Neural cell (in vitro differentiated cells): ENCODE measurements around the gene NOP9. TPM values are rescaled to one million over a fixed set of nuclear protein-coding genes. Genes with fewer than 3 reads are reported as not detected.

ENCODE experiments used
- H2AFZ ChIP-seq: fragments of 200-600, 300-800 bp; sonication (generic), shearing (Covaris generic); 2 replicates; pipeline ENCODE4 v1.6.0; 2014; ENCODE audit warnings: low read depth, mild to moderate bottlenecking, antibody characterized with exemption, low read length, moderate library complexity
- H3F3A ChIP-seq: fragments of 200-600 bp; shearing (Covaris generic); 2 replicates; pipeline ENCODE4 v1.6.1; 2016; ENCODE audit warnings: mild to moderate bottlenecking, moderate library complexity, mixed read lengths, antibody characterized with exemption, low read length; ENCODE audit not compliant: insufficient read depth, poor library complexity, severe bottlenecking
- H3K27ac ChIP-seq: fragments of 200-600, 300-800 bp; sonication (generic), shearing (Covaris generic); 2 replicates; pipeline ENCODE4 v1.5.1; 2014; ENCODE audit warnings: mild to moderate bottlenecking, low read length, moderate library complexity
- H3K27me3 ChIP-seq: fragments of 300-800, 200-600 bp; sonication (generic), shearing (Covaris generic); 2 replicates; pipeline ENCODE4 v1.6.0; 2014; ENCODE audit warnings: mild to moderate bottlenecking, low read depth, low read length, moderate library complexity; ENCODE audit not compliant: insufficient read depth
- H3K36me3 ChIP-seq: fragments of 300-800, 200-600 bp; sonication (generic), shearing (Covaris generic); 2 replicates; pipeline ENCODE4 v1.5.1; 2014; ENCODE audit warnings: mild to moderate bottlenecking, antibody characterized with exemption, low read length, moderate library complexity; ENCODE audit not compliant: insufficient read depth
- H3K4me2 ChIP-seq: fragments of 300-800, 200-600 bp; sonication (generic), shearing (Covaris generic); 2 replicates; pipeline ENCODE4 v1.6.0; 2014; ENCODE audit warnings: mild to moderate bottlenecking, low read length
- H3K4me3 ChIP-seq: fragments of 300-800, 200-600 bp; sonication (generic), shearing (Covaris generic); 2 replicates; pipeline ENCODE4 v1.5.1; 2014; ENCODE audit warnings: mild to moderate bottlenecking, low read length, moderate library complexity
- H3K79me2 ChIP-seq: fragments of 200-600 bp; shearing (Covaris generic); replicated peaks from 2 replicates; pipeline ENCODE4 v1.6.0; 2014; ENCODE audit warnings: mild to moderate bottlenecking, low read length, moderate library complexity; ENCODE audit not compliant: insufficient read depth
- H3K9ac ChIP-seq: fragments of 300-800, 200-600 bp; sonication (generic), shearing (Covaris generic); 2 replicates; pipeline ENCODE4 v1.6.1; 2016; ENCODE audit warnings: mild to moderate bottlenecking, low read length, mixed read lengths
- H3K9me2 ChIP-seq: fragments of 200-600 bp; shearing (Covaris generic); 2 replicates; pipeline ENCODE4 v1.6.1; 2016; ENCODE audit warnings: mild to moderate bottlenecking, low read length, mixed read lengths; ENCODE audit not compliant: insufficient read depth
- H3K9me3 ChIP-seq: fragments of 200-600, 300-800 bp; sonication (generic), shearing (Covaris generic); 2 replicates; pipeline ENCODE4 v1.6.1; 2016; ENCODE audit warnings: mild to moderate bottlenecking, mixed run types, low read length, moderate library complexity, mixed read lengths
- H4K20me1 ChIP-seq: fragments of 200-600 bp; shearing (Covaris generic); 2 replicates; pipeline ENCODE4 v1.6.1; 2016; ENCODE audit warnings: mild to moderate bottlenecking, mixed run types; ENCODE audit not compliant: insufficient read depth
- CTCF ChIP-seq: fragments of 450-650 bp; IDR thresholded peaks from 2 replicates; pipeline ENCODE4 v1.5.1; 2014; ENCODE audit warnings: antibody characterized with exemption, mild to moderate bottlenecking, moderate library complexity; ENCODE audit not compliant: poor library complexity, severe bottlenecking
- EP300 ChIP-seq: fragments of 450-650 bp; conservative IDR thresholded peaks from 2 replicates; pipeline ENCODE4 v1.6.1; 2014; ENCODE audit warnings: antibody characterized with exemption, mild to moderate bottlenecking, moderate library complexity; ENCODE audit not compliant: poor library complexity, severe bottlenecking
- EZH2 ChIP-seq: fragments of 200-600, 300-800 bp; shearing (Covaris generic), sonication (generic); IDR thresholded peaks from 2 replicates; pipeline ENCODE4 v1.6.1; 2014; ENCODE audit warnings: antibody characterized with exemption, low read length, borderline replicate concordance, mild to moderate bottlenecking; ENCODE audit not compliant: insufficient read depth, poor library complexity, severe bottlenecking
- MXI1 ChIP-seq: fragments of 450-650 bp; conservative IDR thresholded peaks from 2 replicates; pipeline ENCODE4 v1.6.1; 2014; ENCODE audit warnings: antibody characterized with exemption, mild to moderate bottlenecking; ENCODE audit not compliant: poor library complexity, severe bottlenecking
- POLR2AphosphoS5 ChIP-seq: IDR thresholded peaks from 2 replicates; pipeline ENCODE4 v1.6.1; 2012
- RAD21 ChIP-seq: fragments of 450-650 bp; conservative IDR thresholded peaks from 2 replicates; pipeline ENCODE4 v1.6.1; 2014; ENCODE audit warnings: antibody characterized with exemption, mild to moderate bottlenecking, moderate library complexity
- SMC3 ChIP-seq: fragments of 450-650 bp; conservative IDR thresholded peaks from 2 replicates; pipeline ENCODE4 v1.6.1; 2014; ENCODE audit warnings: antibody characterized with exemption, mild to moderate bottlenecking, moderate library complexity; ENCODE audit not compliant: poor library complexity
- TAF1 ChIP-seq: IDR thresholded peaks from 2 replicates; pipeline ENCODE4 v1.6.1; 2012; ENCODE audit warnings: low read depth
- polyA plus RNA-seq: library from polyadenylated mRNA; depleted of rRNA; stranded (reverse); fragments of >200 nt; gene quantifications from 2 replicates; pipeline ENCODE4 v1.2.3, GENCODE V29; 2014
- TF ChIP-seq, protein P1 (sequence below): IDR thresholded peaks from 2 replicates; pipeline ENCODE4 v1.6.1; 2012; ENCODE audit warnings: borderline replicate concordance

The NOP9 gene
- polyA plus RNA-seq, 1 donor from 2014 or later = 13.0 TPM

DNA sequence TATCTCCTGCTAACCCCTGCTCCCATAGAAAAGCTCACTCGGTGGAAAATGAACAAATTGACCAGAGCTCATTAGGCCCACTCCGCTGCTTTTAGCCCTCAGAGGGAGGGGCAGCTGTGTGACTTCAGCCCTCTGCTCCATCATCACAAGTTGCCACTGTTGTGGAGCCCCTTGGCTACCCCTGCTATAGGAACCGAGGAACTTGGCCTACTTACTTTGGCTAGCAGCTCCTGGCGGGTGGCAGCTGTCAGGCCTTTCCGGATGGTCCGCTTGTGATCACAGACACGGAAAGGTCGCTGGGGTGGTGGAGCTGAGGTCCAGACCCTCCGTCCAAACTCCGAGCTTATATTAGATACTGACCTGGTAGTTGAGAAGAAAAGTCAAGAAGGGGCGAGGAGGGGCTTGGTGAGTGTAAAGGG is 7.5 kb downstream of the NOP9 start:
- no peak overlapping the region for H3K9ac ChIP-seq
- H3K36me3 ChIP-seq = no peaks in the 10 kb centered on the region
- TF ChIP-seq CTCF = no peak
- no peak for TF ChIP-seq POLR2AphosphoS5
- TF ChIP-seq TAF1 = no peak
- no peak for TF ChIP-seq SMC3
- TF ChIP-seq, protein P1, sequence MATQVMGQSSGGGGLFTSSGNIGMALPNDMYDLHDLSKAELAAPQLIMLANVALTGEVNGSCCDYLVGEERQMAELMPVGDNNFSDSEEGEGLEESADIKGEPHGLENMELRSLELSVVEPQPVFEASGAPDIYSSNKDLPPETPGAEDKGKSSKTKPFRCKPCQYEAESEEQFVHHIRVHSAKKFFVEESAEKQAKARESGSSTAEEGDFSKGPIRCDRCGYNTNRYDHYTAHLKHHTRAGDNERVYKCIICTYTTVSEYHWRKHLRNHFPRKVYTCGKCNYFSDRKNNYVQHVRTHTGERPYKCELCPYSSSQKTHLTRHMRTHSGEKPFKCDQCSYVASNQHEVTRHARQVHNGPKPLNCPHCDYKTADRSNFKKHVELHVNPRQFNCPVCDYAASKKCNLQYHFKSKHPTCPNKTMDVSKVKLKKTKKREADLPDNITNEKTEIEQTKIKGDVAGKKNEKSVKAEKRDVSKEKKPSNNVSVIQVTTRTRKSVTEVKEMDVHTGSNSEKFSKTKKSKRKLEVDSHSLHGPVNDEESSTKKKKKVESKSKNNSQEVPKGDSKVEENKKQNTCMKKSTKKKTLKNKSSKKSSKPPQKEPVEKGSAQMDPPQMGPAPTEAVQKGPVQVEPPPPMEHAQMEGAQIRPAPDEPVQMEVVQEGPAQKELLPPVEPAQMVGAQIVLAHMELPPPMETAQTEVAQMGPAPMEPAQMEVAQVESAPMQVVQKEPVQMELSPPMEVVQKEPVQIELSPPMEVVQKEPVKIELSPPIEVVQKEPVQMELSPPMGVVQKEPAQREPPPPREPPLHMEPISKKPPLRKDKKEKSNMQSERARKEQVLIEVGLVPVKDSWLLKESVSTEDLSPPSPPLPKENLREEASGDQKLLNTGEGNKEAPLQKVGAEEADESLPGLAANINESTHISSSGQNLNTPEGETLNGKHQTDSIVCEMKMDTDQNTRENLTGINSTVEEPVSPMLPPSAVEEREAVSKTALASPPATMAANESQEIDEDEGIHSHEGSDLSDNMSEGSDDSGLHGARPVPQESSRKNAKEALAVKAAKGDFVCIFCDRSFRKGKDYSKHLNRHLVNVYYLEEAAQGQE = no peak
- no peak for TF ChIP-seq MXI1
- TF ChIP-seq EP300 = no peak
- TF ChIP-seq RAD21 = no peak
- no peak for TF ChIP-seq EZH2
- no peaks in the 10 kb centered on the region for H3K27me3 ChIP-seq
- H3K4me3 ChIP-seq = no peak overlapping the region
- no peaks in the 10 kb centered on the region for H3K9me3 ChIP-seq
- H3K27ac ChIP-seq = no peak overlapping the region
- no peak overlapping the region for H2AFZ ChIP-seq
- no peaks in the 10 kb centered on the region for H4K20me1 ChIP-seq
- no peaks in the 10 kb centered on the region for H3F3A ChIP-seq
- H3K79me2 ChIP-seq = no peaks in the 10 kb centered on the region
- no peak overlapping the region for H3K4me2 ChIP-seq
- no peaks in the 10 kb centered on the region for H3K9me2 ChIP-seq

DNA sequence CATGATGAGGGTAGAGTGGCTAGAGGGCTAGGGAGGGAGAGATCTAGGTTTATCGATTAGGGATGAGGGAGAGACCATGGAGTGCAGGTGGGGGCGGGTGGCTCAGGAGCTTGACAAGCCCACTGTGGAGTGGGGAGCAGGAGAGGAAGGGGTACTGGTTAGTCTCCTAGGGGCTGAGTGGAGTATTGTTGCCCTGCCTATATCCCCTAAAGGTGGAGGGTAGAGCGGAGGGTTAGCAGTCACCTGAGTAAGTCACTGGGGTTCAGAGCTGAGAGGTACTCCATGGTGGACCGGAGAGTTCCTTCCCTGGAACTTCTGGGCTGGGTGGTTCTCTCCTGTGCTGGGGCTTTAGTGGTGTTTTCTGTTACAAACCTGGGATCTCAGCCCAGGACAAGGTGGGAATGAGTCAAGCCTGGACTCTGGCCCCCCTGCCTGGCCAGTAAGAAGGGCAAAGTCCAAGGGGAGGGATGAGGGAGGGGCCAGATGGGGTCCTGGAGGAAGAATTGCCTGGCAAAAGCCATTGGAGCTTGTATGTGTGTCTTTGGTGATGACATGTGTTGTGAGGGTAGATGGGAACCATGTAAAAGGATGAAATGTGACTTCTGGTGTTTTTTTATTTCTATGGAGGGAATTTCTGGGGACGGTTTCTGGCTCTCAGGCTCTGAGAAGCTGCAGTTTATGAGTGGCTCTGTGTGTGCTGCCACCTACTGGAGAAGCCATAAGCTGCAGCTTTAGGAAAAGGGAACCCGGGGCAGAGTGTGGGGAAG is 8.1 kb downstream of the NOP9 start, which contains the start of gene CIDEB:
TSS of gene CIDEB (minus strand) at position 403 of the 767 bp plus-strand sequence. CDS start at position 284, 119 bp downstream.
- Histone ChIP-seq H3K4me3 (no peak within 1 kb of the TSS), H3K9ac (no peak within 1 kb of the TSS), H3K36me3 (no peaks in the 10 kb centered on the region), H4K20me1 (no peaks in the 10 kb centered on the region), H3K27ac (no peak within 1 kb of the TSS), H3K4me2 (no peak within 1 kb of the TSS), H3F3A (no peaks in the 10 kb centered on the region), H3K9me3 (no peaks in the 10 kb centered on the region), H3K79me2 (no peaks in the 10 kb centered on the region), H2AFZ (no peak within 1 kb of the TSS), H3K9me2 (no peaks in the 10 kb centered on the region), H3K27me3 (no peaks in the 10 kb centered on the region)
- TF ChIP-seq TAF1 (no peak), SMC3 (peak; percentile 75), RAD21 (peak; percentile 63), CTCF (peak; percentile 89)
